ENCODE results near the gene SCCPDH.

SCCPDH gene

GRCh38 chr1:246724016-246724730 is at the start of gene SCCPDH:
Gene SCCPDH, plus strand, starts transcription at chr1:246724409. Its CDS starts 14 bp downstream, at chr1:246724423.
- TF ChIP-seq CTCF (IDR thresholded peaks at IDR 0.05), result no peak
- H3K27ac ChIP-seq, result peak within 1 kb of the TSS; percentile 66 to 91
- DNase-seq (ENCODE audit: low spot score), result peak; percentile 81
- peak within 1 kb of the TSS; percentile 91 for H3K4me3 ChIP-seq

- Histone ChIP-seq H3K27ac (no peak overlapping the region), H3K4me3 (no peak overlapping the region)
- no peak for DNase-seq (ENCODE audit: low spot score)
- no peak for TF ChIP-seq CTCF (IDR thresholded peaks at IDR 0.05)
Measured at GRCh38 chr1:246677842-246678241, 46.4 kb upstream of the SCCPDH start.

GRCh38 chr1:246678816-246679793 is 45.1 kb upstream of the SCCPDH start:
- TF ChIP-seq CTCF (IDR thresholded peaks at IDR 0.05), result no peak
- no peak for DNase-seq (ENCODE audit: low spot score)
- Histone ChIP-seq H3K27ac (no peak overlapping the region), H3K4me3 (no peak overlapping the region)

- no peak overlapping the region for H3K4me3 ChIP-seq
- no peak overlapping the region for H3K27ac ChIP-seq
- no peak for TF ChIP-seq CTCF (IDR thresholded peaks at IDR 0.05)
- DNase-seq (ENCODE audit: low spot score), result no peak
Measured at GRCh38 chr1:246679794-246680177, 44.4 kb upstream of the SCCPDH start.

- TF ChIP-seq CTCF (IDR thresholded peaks at IDR 0.05), result no peak
- no peak overlapping the region for H3K4me3 ChIP-seq
- H3K27ac ChIP-seq, result no peak overlapping the region
- DNase-seq (ENCODE audit: low spot score), result no peak
Measured at GRCh38 chr1:246680190-246680589, 44.0 kb upstream of the SCCPDH start.

- Histone ChIP-seq H3K27ac (no peak overlapping the region), H3K4me3 (no peak overlapping the region)
- TF ChIP-seq CTCF (IDR thresholded peaks at IDR 0.05), result no peak
- no peak for DNase-seq (ENCODE audit: low spot score)
Measured at GRCh38 chr1:246680696-246681130, 43.5 kb upstream of the SCCPDH start.
